Measurements from ENCODE around the gene CKS2. TPM values are rescaled to one million over a fixed set of nuclear protein-coding genes. Genes with fewer than 3 reads are reported as not detected.

The CKS2 gene
- polyA plus RNA-seq, 1 experiment: 128 TPM

DNA sequence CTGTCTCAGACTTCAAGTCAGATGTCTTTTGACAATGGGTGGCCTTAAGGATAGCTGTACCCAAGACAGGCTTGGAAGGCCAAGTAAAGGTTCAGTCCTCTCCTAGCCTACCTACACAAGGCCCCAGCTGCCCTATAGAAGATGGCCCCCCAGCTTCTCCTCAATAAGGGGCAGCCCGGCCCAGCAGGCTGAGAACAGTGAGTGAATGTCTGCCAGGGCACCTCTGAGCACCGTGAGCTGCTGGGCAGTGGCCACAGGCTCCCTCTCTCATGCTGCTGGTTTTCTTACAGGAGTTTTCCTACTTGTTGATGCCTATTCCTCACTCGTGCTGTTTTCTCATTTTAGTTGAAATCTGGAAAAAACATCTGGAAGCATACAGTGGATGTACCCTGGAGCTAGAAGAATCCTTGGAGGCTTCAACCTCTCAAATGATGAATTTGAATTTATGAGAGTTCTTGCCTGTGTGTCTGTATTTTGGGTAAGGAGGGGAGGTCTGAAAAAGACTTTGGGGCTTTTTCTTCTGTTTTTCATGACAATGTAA, 47.5 kb downstream of the CKS2 start:
- DNase-seq (ENCODE audit: low read depth): no peak
- TF ChIP-seq, protein P1, sequence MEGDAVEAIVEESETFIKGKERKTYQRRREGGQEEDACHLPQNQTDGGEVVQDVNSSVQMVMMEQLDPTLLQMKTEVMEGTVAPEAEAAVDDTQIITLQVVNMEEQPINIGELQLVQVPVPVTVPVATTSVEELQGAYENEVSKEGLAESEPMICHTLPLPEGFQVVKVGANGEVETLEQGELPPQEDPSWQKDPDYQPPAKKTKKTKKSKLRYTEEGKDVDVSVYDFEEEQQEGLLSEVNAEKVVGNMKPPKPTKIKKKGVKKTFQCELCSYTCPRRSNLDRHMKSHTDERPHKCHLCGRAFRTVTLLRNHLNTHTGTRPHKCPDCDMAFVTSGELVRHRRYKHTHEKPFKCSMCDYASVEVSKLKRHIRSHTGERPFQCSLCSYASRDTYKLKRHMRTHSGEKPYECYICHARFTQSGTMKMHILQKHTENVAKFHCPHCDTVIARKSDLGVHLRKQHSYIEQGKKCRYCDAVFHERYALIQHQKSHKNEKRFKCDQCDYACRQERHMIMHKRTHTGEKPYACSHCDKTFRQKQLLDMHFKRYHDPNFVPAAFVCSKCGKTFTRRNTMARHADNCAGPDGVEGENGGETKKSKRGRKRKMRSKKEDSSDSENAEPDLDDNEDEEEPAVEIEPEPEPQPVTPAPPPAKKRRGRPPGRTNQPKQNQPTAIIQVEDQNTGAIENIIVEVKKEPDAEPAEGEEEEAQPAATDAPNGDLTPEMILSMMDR (IDR thresholded peaks at IDR 0.05; ENCODE audit: insufficient read depth, low read depth, low read length): no peak
- POLR2A ChIA-PET: no interaction called here
- Histone ChIP-seq H3K4me3 (ENCODE audit: low read depth, low read length) (no peak overlapping the region), H3K36me3 (ENCODE audit: control insufficient read depth, insufficient read depth, low read length) (peaks cover 15% of the 10 kb centered on the region), H3K27me3 (ENCODE audit: control insufficient read depth, insufficient read depth, low read length) (no peaks in the 10 kb centered on the region)
- CTCF ChIA-PET: interaction anchor here (1.2 to 1.6 kb wide), 2 partner anchors 13 to 191 kb away, joined by 4 to 5 read pairs; no protein-coding TSS in a partner anchor

DNA sequence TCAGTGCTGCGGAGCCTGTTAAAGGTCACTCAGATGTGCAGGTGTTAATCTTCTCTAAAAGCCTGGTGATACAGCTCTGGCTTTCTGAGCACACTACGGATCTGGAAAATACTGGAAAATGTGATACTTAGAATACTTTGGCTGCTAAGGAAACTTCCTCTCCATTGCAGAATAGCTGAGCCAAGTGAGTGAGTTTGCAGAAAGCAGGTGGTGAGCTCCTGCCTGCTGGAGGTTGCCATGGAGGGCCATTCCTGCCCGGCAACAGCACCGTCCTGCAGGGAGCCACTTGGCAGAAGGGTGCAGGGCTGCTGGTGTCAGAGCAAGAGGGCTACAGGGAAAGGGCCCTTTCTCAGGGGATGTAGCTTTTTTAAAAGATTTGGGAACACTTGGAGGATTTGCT, 48.0 kb downstream of the CKS2 start:
- Histone ChIP-seq H3K36me3 (ENCODE audit: control insufficient read depth, insufficient read depth, low read length) (peaks cover 15% of the 10 kb centered on the region), H3K4me3 (ENCODE audit: low read depth, low read length) (no peak overlapping the region), H3K27me3 (ENCODE audit: control insufficient read depth, insufficient read depth, low read length) (no peaks in the 10 kb centered on the region)
- CTCF ChIA-PET: interaction anchor here (1.2 kb wide), 1 partner anchor 190 kb away, joined by 4 read pairs; no protein-coding TSS in a partner anchor
- POLR2A ChIA-PET: no interaction called here
- DNase-seq (ENCODE audit: low read depth): no peak
- TF ChIP-seq, protein P1 (IDR thresholded peaks at IDR 0.05; ENCODE audit: insufficient read depth, low read depth, low read length): no peak

DNA sequence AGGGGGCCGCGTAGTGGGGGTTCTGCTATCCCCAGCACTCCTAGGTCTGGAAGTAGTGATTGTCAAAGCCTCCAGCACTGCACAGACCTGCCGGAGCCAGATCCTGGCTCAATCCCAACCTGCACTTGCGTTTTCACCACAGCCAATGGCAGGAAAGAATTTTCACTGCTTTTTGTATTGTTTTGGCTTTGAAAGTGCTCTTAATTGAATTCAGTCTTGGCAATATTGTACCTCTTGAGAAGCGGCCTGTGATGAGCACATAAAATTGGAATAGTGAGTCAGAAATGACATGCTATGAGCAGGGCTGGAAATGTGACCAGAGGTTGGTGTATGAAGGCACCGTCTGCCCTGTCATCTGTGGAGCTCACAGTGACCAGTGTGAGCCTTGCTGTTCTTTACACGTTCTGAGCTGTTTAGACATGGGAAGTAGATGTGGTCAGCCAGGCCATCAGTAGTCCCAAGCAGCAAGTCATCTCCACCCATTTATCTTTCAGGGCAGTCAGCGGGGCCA, 48.8 kb downstream of the CKS2 start:
- no peak for DNase-seq (ENCODE audit: low read depth)
- CTCF ChIA-PET: interaction anchor here (2.6 kb wide), 1 partner anchor 189 kb away, joined by 7 read pairs; no protein-coding TSS in a partner anchor
- H3K27me3 ChIP-seq (ENCODE audit: control insufficient read depth, insufficient read depth, low read length): no peaks in the 10 kb centered on the region
- TF ChIP-seq, protein P1 (IDR thresholded peaks at IDR 0.05; ENCODE audit: insufficient read depth, low read depth, low read length): no peak
- H3K4me3 ChIP-seq (ENCODE audit: low read depth, low read length): no peak overlapping the region
- H3K36me3 ChIP-seq (ENCODE audit: control insufficient read depth, insufficient read depth, low read length): peaks cover 15% of the 10 kb centered on the region
- POLR2A ChIA-PET: no interaction called here

DNA sequence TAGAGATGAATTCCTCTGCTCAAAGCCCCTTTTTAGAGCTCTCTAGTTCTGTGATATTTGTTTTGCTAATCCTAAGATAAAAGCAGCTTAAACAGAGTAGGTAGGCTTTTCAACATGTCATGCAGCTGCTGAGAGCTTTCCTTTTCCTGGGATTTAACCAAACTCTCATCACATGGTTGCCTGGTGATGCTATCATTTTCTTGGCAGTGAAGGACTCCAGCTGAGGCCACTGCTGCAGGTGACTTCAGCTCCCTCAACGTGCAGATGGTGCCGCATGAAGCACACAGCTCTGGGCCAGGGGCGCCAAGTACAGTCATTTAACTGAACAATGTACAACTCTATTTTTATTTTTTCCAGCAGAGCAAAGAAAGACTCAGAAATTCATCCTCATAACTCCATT, 49.5 kb downstream of the CKS2 start:
- TF ChIP-seq, protein P1 (IDR thresholded peaks at IDR 0.05; ENCODE audit: insufficient read depth, low read depth, low read length): no peak
- POLR2A ChIA-PET: no interaction called here

DNA sequence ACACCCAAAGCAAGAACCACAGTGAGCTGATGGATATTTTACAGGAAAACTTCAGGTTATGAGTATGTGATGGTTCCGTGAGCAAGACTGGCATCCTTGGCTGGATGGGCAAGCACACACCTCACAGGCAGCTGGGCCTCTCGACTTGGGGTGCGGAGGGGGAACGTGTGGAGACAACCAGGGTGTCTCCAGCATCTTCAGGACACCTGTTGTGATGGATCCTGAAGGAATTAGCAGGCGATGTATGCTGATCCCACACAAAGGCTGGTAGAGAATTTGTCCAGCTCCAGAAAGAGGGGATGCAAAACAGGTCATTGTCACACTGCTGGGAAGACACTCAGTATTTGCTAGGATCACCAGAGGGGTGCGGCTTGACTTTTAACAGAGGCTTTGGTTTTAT, 50.0 kb downstream of the CKS2 start:
- DNase-seq (ENCODE audit: low read depth): no peak
- ChIA-PET CTCF (interaction anchor here (2.6 kb wide), 1 partner anchor 188 kb away, joined by 7 read pairs; no protein-coding TSS in a partner anchor), POLR2A (no interaction called here)
- Histone ChIP-seq H3K27me3 (ENCODE audit: control insufficient read depth, insufficient read depth, low read length) (no peaks in the 10 kb centered on the region), H3K4me3 (ENCODE audit: low read depth, low read length) (no peak overlapping the region), H3K36me3 (ENCODE audit: control insufficient read depth, insufficient read depth, low read length) (peaks cover 15% of the 10 kb centered on the region)
- TF ChIP-seq, protein P1 (IDR thresholded peaks at IDR 0.05; ENCODE audit: insufficient read depth, low read depth, low read length): no peak

More for the DNA sequence above, 49.5 kb downstream of the CKS2 start:
- no peak for DNase-seq (ENCODE audit: low read depth)
- CTCF ChIA-PET: interaction anchor here (2.6 kb wide), 1 partner anchor 188 kb away, joined by 7 read pairs; no protein-coding TSS in a partner anchor
- Histone ChIP-seq H3K36me3 (ENCODE audit: control insufficient read depth, insufficient read depth, low read length) (peaks cover 15% of the 10 kb centered on the region), H3K27me3 (ENCODE audit: control insufficient read depth, insufficient read depth, low read length) (no peaks in the 10 kb centered on the region), H3K4me3 (ENCODE audit: low read depth, low read length) (no peak overlapping the region)
